Cardiac fibroblast (primary cell): ENCODE results near the gene TMEM107.

Experiments used
- DNase-seq, 2 donors: peaks; one replicate each; pipeline versions ENCODE4 v3.0.0 to v3.0.0-alpha.2; 2010; ENCODE audit warnings: low read depth in 2 of 2
- H3K4me3 ChIP-seq, 2 donors: replicated peaks in 1 of 2; 1 replicate in 1 of 2; 2 replicates in 1 of 2; pipeline ENCODE4 v1.5.1; 2011; ENCODE audit warnings: low read depth in 2 of 2, low read length in 2 of 2, mild to moderate bottlenecking in 2 of 2, moderate library complexity in 1 of 2
- CTCF ChIP-seq: IDR thresholded peaks from one replicate; pipeline ENCODE4 v1.5.1; 2011; ENCODE audit warnings: low read depth, mild to moderate bottlenecking, low read length, inconsistent platforms

Gene TMEM107

GRCh38 chr17:8125947-8126490 lies 50.2 kb downstream of the TMEM107 start:
- H3K4me3 ChIP-seq = peak overlapping the region; percentile 67 to 68
- DNase-seq = peak in 1 of 2 donors; percentile 33
- no peak for TF ChIP-seq CTCF

GRCh38 chr17:8125154-8125946 lies 50.8 kb downstream of the TMEM107 start:
- DNase-seq = peak; percentile 69 to 78
- TF ChIP-seq CTCF = no peak
- H3K4me3 ChIP-seq = peak overlapping the region; percentile 67 to 68

GRCh38 chr17:8124350-8125153 lies 51.6 kb downstream of the TMEM107 start:
- no peak for TF ChIP-seq CTCF
- peak overlapping the region; percentile 53 to 70 for H3K4me3 ChIP-seq
- DNase-seq = peak; percentile 27 to 33

- DNase-seq = peak in 1 of 2 donors; percentile 26
- H3K4me3 ChIP-seq = peak within 1 kb of the TSS; percentile 53 to 70
- no peak for TF ChIP-seq CTCF
Observed at GRCh38 chr17:8123695-8124349, 52.4 kb downstream of the TMEM107 start, which contains the start of gene HES7. HES7 (minus strand) TSS chr17:8124106; CDS start chr17:8124084, 22 bp downstream.

- DNase-seq = peak; percentile 34 to 43
- H3K4me3 ChIP-seq = peak overlapping the region; percentile 53 to 70
Observed at GRCh38 chr17:8122924-8123694, 53.1 kb downstream of the TMEM107 start.

More at GRCh38 chr17:8122924-8123694, 53.1 kb downstream of the TMEM107 start:
- no peak for TF ChIP-seq CTCF
